Bone marrow (tissue), 2 donors: ENCODE measurements around the gene SLC26A11.

ENCODE experiments used
- DNase-seq, 2 donors: peaks; one replicate each; lab custom pipeline; 2025; lab: John Stamatoyannopoulos, UW

The SLC26A11 gene

DNA sequence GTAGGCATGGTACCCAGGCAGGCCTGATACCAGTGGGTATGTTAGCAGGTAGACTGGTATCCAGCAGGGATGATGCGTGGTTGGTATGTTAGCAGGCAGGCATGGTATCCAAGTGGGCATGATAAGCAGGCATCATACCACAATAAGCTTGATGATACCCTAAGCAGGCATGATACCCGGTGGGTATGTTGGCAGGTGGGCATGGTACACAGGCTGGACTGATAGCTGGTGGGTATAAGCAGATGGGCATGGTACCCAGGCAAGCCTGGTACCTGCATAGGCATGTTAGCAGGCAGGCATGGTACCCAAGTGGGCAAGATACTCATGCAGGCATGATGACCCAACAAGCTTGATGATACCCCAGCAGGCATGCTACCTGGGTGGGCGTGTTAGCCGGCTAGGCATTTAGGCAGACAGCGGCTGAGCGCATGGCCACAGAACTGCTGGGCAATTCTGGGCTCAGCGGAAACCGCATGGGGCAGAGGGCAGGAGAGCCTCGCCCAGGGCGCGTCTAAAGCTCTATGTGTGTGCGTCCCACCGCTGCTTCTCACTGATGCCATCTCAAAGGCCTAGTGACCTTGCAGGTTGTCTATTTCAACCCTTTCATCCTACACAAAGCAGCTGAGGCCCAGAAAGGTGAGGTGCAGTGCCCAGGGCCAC lies 2.4 kb upstream of the SLC26A11 start:
- DNase-seq: no peak

GRCh38 chr17:80218391-80218790 lies 1.8 kb upstream of the SLC26A11 start:
- DNase-seq: no peak

- peak; percentile 72 to 94 for DNase-seq
These were observed 1.0 kb upstream of the SLC26A11 start for GRCh38 chr17:80219013-80219762.

DNA sequence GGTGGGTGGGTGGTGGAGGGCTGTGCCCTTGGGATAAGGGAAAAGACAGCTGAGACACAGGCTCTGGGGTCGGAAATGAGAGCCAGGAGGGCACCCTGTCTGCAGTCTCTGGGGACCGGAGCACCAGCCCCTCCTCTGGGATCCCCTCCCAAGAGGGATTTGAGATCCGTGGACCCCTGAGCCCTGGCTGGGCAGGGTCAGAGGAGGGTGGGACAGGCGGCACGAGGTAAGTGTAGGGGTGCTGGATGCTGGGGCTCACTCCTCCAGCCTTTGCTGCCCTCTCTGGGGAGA lies 519 bp upstream of the SLC26A11 start:
- no peak for DNase-seq

- no peak for DNase-seq
These were observed 549 bp downstream of the SLC26A11 start for GRCh38 chr17:80220736-80221215.

- no peak for DNase-seq
These were observed 1.3 kb downstream of the SLC26A11 start for GRCh38 chr17:80221351-80222105.

GRCh38 chr17:80222376-80223141 lies 2.3 kb downstream of the SLC26A11 start:
- DNase-seq: no peak

DNA sequence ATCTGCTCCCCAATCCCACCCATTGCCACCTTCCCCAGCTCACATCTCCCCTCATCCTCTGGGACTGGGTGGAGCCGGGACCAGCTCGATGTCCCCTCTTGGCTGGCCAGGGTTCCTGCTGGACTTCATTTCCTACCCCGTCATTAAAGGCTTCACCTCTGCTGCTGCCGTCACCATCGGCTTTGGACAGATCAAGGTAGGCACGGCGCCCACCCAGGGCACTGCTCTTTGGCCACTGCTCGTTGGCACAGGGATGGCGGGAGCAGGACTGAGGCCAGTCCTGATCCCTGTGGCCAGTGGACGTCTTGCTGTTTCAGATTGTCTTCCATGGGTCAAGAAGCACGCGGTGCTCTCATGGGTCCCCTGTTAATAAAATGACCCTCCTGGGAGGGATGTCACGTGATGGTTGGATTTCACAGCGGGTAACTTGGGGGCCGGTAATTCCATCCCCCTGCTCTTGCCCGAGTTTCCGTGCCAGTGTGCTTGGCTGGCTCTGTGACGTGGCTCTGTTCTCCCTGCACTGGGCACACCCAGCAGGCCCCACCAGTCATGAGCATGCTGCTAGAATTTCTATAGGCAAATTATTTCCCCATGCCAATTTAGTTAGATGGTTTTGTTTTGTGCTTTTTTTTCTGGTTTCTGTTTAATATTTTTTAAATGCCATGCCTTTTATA lies 3.1 kb downstream of the SLC26A11 start:
- no peak for DNase-seq

DNA sequence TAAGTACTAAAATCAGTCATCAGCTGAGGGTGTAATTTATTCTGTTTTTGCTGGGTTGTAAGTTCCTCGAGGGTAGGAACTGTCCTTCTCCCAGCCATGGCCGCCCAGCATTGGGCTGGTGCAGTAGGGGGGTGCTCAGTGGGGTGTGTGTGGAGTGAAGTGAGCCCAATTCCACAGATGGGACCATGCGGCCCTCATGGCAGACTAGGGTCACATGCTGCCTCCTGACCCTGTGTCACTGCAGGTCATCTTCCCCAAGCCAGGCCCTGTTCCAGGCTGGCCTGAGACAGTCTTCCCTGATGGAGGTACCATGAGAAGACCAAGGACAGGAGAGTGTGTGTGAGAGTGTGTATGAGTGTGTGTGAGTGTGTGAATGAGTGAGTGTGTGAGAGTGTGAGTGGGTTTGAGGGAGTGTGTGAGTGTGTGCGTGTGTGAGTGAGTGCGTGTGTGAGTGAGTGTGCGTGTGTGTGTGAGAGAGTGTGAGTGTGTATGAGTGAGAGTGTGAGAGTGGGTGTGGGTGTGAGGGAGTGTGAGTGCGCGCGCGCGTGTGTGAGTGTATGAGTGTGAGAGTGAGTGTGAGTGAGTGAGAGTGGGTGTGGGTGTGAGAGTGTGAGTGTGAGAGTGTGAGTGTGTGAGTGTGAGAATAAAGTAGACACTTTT lies 3.7 kb downstream of the SLC26A11 start:
- no peak for DNase-seq

GRCh38 chr17:80224683-80225082 lies 4.5 kb downstream of the SLC26A11 start:
- DNase-seq: no peak

GRCh38 chr17:80225230-80225629 lies 5.0 kb downstream of the SLC26A11 start:
- DNase-seq: no peak

DNA sequence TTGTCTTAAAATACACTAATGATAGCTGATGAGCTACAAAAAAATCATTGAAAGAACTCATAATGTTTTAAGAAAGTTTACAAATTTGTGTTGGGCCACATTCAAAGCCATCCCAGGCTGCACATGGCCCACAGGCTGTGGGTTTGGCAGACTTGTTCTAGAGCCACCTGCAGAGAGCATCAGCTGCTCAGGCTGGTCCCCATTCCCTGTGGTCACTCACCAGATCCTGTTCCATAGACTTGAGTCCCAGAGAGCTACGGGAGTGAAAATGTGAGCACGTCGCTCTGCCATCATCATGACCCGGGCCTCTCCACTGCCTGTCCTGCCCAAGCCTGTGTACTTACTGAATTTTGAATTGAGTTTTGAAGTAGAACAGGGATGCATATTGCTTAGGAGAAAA lies 6.9 kb downstream of the SLC26A11 start:
- DNase-seq: no peak

GRCh38 chr17:80227666-80228065 lies 7.4 kb downstream of the SLC26A11 start:
- no peak for DNase-seq

- DNase-seq: no peak
These were observed 8.2 kb downstream of the SLC26A11 start for GRCh38 chr17:80228477-80228876.

DNA sequence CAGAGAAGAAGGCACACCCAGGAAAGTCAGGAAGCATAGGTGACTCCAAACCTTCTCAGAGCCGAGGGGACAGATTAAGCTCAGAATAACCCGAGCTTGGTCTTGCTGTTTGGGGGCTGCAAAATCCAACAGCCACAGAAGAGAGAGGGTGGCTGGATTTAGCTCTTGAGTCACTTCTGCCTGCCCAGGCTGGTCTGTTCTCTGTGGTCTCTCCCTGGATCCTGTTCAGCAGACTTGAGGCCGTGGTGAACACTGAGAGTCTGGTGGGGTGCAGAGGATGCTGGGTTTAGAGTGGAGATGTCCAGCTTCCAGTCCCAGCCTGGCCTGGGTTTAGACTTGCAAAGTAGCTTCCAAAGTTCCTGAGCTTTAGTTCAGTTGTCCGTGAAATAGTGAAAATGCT lies 8.8 kb downstream of the SLC26A11 start:
- no peak for DNase-seq

- DNase-seq: no peak
These were observed 12.2 kb downstream of the SLC26A11 start for GRCh38 chr17:80232438-80232837.

DNA sequence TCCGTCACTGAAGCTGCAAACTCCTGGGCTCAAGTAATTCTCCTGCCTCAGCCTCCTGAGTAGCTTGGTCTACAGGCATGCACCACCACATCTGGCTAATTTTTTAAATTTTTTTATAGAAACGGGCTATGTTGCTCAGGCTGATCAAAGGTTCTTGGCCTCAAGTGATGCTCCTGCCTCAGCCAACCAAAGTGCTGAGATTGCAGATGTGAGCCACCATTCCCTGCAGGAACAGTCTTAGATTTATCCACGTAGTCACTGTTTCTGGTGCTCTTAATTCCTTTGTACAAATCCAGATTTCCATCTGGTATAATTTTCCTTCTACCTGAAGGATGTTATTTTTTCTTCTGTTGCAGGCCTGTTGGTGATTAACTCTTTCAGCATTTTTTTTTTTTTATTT lies 13.0 kb downstream of the SLC26A11 start:
- DNase-seq: no peak

GRCh38 chr17:80236911-80237310 lies 16.7 kb downstream of the SLC26A11 start:
- no peak for DNase-seq

DNA sequence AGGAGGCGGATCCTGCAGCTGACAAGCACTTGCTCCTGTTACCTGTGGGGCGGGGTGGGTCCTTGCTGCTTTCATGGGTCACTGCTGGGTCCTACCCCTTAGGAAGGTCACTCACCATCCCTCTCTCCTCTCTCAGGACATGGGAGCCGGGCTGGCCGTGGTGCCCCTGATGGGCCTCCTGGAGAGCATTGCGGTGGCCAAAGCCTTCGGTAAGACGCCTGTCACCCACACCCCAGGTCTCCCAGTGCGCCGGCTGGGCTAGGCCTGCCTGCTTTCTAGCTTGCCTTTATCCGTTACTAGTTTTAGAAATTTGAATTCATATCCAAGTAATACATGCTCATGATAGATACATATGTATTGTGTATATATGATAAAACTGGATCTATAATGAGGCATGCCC lies 17.2 kb downstream of the SLC26A11 start:
- DNase-seq: no peak

- no peak for DNase-seq
These were observed 22.3 kb downstream of the SLC26A11 start for GRCh38 chr17:80242505-80242904.
